PC-9 (cell line): ENCODE data around the gene RHOBTB1. TPM values are rescaled to one million over a fixed set of nuclear protein-coding genes. Genes with fewer than 3 reads are reported as not detected.

Experiments used
- BruUV-seq: library from RNA; stranded (reverse); fragments of 400-500 nt; replicated peaks from 2 replicates; lab custom pipeline; 2021; lab: Mats Ljungman, UMichigan
- CTCF ChIA-PET: fragments of 300-600 bp; sonication (Branson Sonifier 250); formaldehyde crosslinking; loops from one replicate; lab custom pipeline; 2022; ENCODE audit warnings: antibody characterized with exemption; lab: Charles Lee
- POLR2A ChIA-PET: fragments of 300-600 bp; sonication (Branson Sonifier 250); formaldehyde crosslinking; loops from one replicate; lab custom pipeline; 2022; ENCODE audit warnings: antibody characterized with exemption; ENCODE audit not compliant: unreplicated experiment; lab: Charles Lee
- DNase-seq, 2 experiments: peaks; one replicate each; pipeline versions ENCODE4 v3.0.0 to v3.0.0-alpha.2; 2015 to 2022; ENCODE audit warnings: mixed read lengths in 1 of 2
- H2AFZ ChIP-seq: fragments of 200-600 bp; sonication (generic); 2 replicates; pipeline ENCODE4 v1.8.1; 2017; ENCODE audit warnings: antibody characterized with exemption
- H3F3A ChIP-seq: fragments of 200-600 bp; sonication (generic); 2 replicates; pipeline ENCODE4 v1.8.1; 2017; ENCODE audit warnings: antibody characterized with exemption, mild to moderate bottlenecking, low read depth; ENCODE audit not compliant: insufficient read depth
- H3K27ac ChIP-seq: fragments of 200-600 bp; sonication (generic); 2 replicates; pipeline ENCODE4 v1.6.1; 2016; ENCODE audit warnings: mixed run types
- H3K27me3 ChIP-seq: fragments of 200-600 bp; sonication (generic); 2 replicates; pipeline ENCODE4 v1.6.1; 2016; ENCODE audit warnings: low read depth, mixed run types; ENCODE audit not compliant: insufficient read depth
- H3K36me3 ChIP-seq: fragments of 200-600 bp; sonication (generic); 2 replicates; pipeline ENCODE4 v1.6.1; 2016; ENCODE audit warnings: low read depth, mixed run types
- H3K4me1 ChIP-seq: fragments of 200-600 bp; sonication (generic); replicated peaks from 2 replicates; pipeline ENCODE4 v1.6.1; 2016; ENCODE audit warnings: mixed run types; ENCODE audit not compliant: insufficient read depth
- H3K4me2 ChIP-seq: fragments of 200-600 bp; sonication (generic); 2 replicates; pipeline ENCODE4 v1.6.1; 2017; ENCODE audit warnings: mixed run types
- H3K4me3 ChIP-seq: fragments of 200-600 bp; sonication (generic); 2 replicates; pipeline ENCODE4 v1.6.1; 2016; ENCODE audit warnings: mixed run types
- H3K79me2 ChIP-seq: fragments of 200-600 bp; sonication (generic); 2 replicates; pipeline ENCODE4 v1.6.1; 2017; ENCODE audit warnings: low read depth, mixed run types
- H3K9me2 ChIP-seq: fragments of 200-600 bp; sonication (generic); 2 replicates; pipeline ENCODE4 v1.8.1; 2017; ENCODE audit warnings: mild to moderate bottlenecking; ENCODE audit not compliant: insufficient read depth
- H3K9me3 ChIP-seq: fragments of 200-600 bp; sonication (generic); 2 replicates; pipeline ENCODE4 v1.8.1; 2016; ENCODE audit warnings: low read depth; ENCODE audit not compliant: insufficient read depth
- H4K20me1 ChIP-seq: fragments of 200-600 bp; sonication (generic); 2 replicates; pipeline ENCODE4 v1.8.1; 2017; ENCODE audit not compliant: insufficient read depth
- CTCF ChIP-seq: fragments of 200-600 bp; sonication (generic); conservative IDR thresholded peaks from 2 replicates; pipeline ENCODE4 v1.6.1; 2017; ENCODE audit warnings: mixed run types, antibody characterized with exemption, mild to moderate bottlenecking, moderate library complexity
- EZH2 ChIP-seq: fragments of 200-600 bp; sonication (generic); IDR thresholded peaks from 2 replicates; pipeline ENCODE4 v1.8.0; 2017; ENCODE audit warnings: antibody characterized with exemption, low read depth
- intact Hi-C: fragments of 100-400 bp; cut with micrococcal nuclease; formaldehyde crosslinking; loops from one replicate; pipeline ENCODE4 v1.10.0; 2022; ENCODE audit not compliant: unreplicated experiment
- total RNA-seq: library from RNA; stranded (reverse); gene quantifications from 2 replicates; pipeline ENCODE4 v1.2.3, GENCODE V29; 2021

RHOBTB1 gene
- total RNA-seq, 1 experiment from 2014 or later: 5.2 TPM

GRCh38 chr10:60977161-60978122, 33.5 kb upstream of the RHOBTB1 start:
- no TSS peak for BruUV-seq
- no peaks in the 10 kb centered on the region for H3K27me3 ChIP-seq
- H3K36me3 ChIP-seq: no peaks in the 10 kb centered on the region
- peaks cover 43% of the 10 kb centered on the region for H3K4me1 ChIP-seq
- no peaks in the 10 kb centered on the region for H3K9me2 ChIP-seq
- no peak overlapping the region for H2AFZ ChIP-seq
- intact Hi-C loops: loop anchor here (2.0 kb wide), 1 partner anchor 59 kb away; no protein-coding TSS in a partner anchor
- H3K27ac ChIP-seq: no peak overlapping the region
- no peaks in the 10 kb centered on the region for H4K20me1 ChIP-seq
- H3K4me3 ChIP-seq: no peak overlapping the region
- no peak overlapping the region for H3K4me2 ChIP-seq
- DNase-seq: no peak
- TF ChIP-seq EZH2: no peak
- TF ChIP-seq CTCF: no peak
- ChIA-PET POLR2A (interaction anchor here (0.6 kb wide), 1 partner anchor 11 kb away, joined by 19 read pairs; no protein-coding TSS in a partner anchor), CTCF (no interaction called here)
- peaks cover 11% of the 10 kb centered on the region; the same call in 1 of the 2 replicates for H3K9me3 ChIP-seq
- H3F3A ChIP-seq: peaks cover 6% of the 10 kb centered on the region; the same call in 1 of the 2 replicates
- no peaks in the 10 kb centered on the region for H3K79me2 ChIP-seq

GRCh38 chr10:60976687-60977086, 32.7 kb upstream of the RHOBTB1 start:
- Histone ChIP-seq H3K9me2 (no peaks in the 10 kb centered on the region), H3K4me2 (no peak overlapping the region), H4K20me1 (no peaks in the 10 kb centered on the region), H3K27me3 (no peaks in the 10 kb centered on the region), H3F3A (peaks cover 6% of the 10 kb centered on the region; the same call in 1 of the 2 replicates), H3K9me3 (peaks cover 11% of the 10 kb centered on the region; the same call in 1 of the 2 replicates), H3K79me2 (no peaks in the 10 kb centered on the region), H2AFZ (no peak overlapping the region), H3K36me3 (no peaks in the 10 kb centered on the region), H3K4me1 (peaks cover 43% of the 10 kb centered on the region), H3K27ac (no peak overlapping the region), H3K4me3 (no peak overlapping the region)
- TF ChIP-seq CTCF: no peak
- TF ChIP-seq EZH2: no peak
- POLR2A ChIA-PET: interaction anchor here (0.6 kb wide), 1 partner anchor 10 kb away, joined by 19 read pairs; no protein-coding TSS in a partner anchor
- CTCF ChIA-PET: no interaction called here
- no TSS peak for BruUV-seq
- no peak for DNase-seq
- intact Hi-C loops: no loop called here

GRCh38 chr10:60975716-60976115, 31.7 kb upstream of the RHOBTB1 start:
- no peaks in the 10 kb centered on the region for H3K36me3 ChIP-seq
- no peak overlapping the region for H3K4me2 ChIP-seq
- CTCF ChIA-PET: no interaction called here
- no peaks in the 10 kb centered on the region for H4K20me1 ChIP-seq
- H3F3A ChIP-seq: peaks cover 6% of the 10 kb centered on the region; the same call in 1 of the 2 replicates
- TF ChIP-seq EZH2 (no peak), CTCF (no peak)
- peaks cover 6% of the 10 kb centered on the region; the same call in 1 of the 2 replicates for H3K9me3 ChIP-seq
- peaks cover 37% of the 10 kb centered on the region for H3K4me1 ChIP-seq
- H3K9me2 ChIP-seq: no peaks in the 10 kb centered on the region
- POLR2A ChIA-PET: no interaction called here
- H3K27ac ChIP-seq: no peak overlapping the region
- no TSS peak for BruUV-seq
- no peak overlapping the region for H3K4me3 ChIP-seq
- intact Hi-C loops: no loop called here
- no peaks in the 10 kb centered on the region for H3K79me2 ChIP-seq
- H3K27me3 ChIP-seq: no peaks in the 10 kb centered on the region
- DNase-seq: no peak
- H2AFZ ChIP-seq: no peak overlapping the region
